Stimulated activated CD8-positive, alpha-beta memory T cell treated with anti-CD3 and anti-CD28 coated beads, Interleukin-7, amount 100 ng/mL, for 48 hours (primary cell): ENCODE results near the gene CCDC158.
"Not testable (repeated sequence)": the region's sequence is repeated elsewhere in the genome, so short reads cannot be mapped to it uniquely, and the experiment has no call there.

ENCODE experiments used
- DNase-seq, 2 donors: peaks; one replicate each; pipeline ENCODE4 v3.0.0-alpha.2; 2020; ENCODE audit warnings: low read depth in 1 of 2; ENCODE audit errors: extremely low read depth in 1 of 2

CCDC158 gene

GRCh38 chr4:76282941-76283689 lies 137.8 kb downstream of the CCDC158 start:
- no peak for DNase-seq

GRCh38 chr4:76281594-76281993 lies 139.3 kb downstream of the CCDC158 start:
- not testable (repeated sequence) for DNase-seq

- no peak for DNase-seq
These were observed 140.2 kb downstream of the CCDC158 start for GRCh38 chr4:76280488-76281441.

- no peak for DNase-seq
These were observed 141.5 kb downstream of the CCDC158 start for GRCh38 chr4:76279462-76279861.

GRCh38 chr4:76278583-76278982 lies 142.4 kb downstream of the CCDC158 start:
- DNase-seq, result no peak

- DNase-seq, result no peak
These were observed 143.3 kb downstream of the CCDC158 start for GRCh38 chr4:76277667-76278066.

- DNase-seq, result no peak
These were observed 144.1 kb downstream of the CCDC158 start for GRCh38 chr4:76276813-76277212.

GRCh38 chr4:76275486-76276124 lies 145.3 kb downstream of the CCDC158 start:
- DNase-seq, result no peak

GRCh38 chr4:76272999-76273398 lies 147.9 kb downstream of the CCDC158 start:
- DNase-seq, result no peak

GRCh38 chr4:76272582-76272981 lies 148.4 kb downstream of the CCDC158 start:
- no peak for DNase-seq

GRCh38 chr4:76272073-76272472 lies 148.9 kb downstream of the CCDC158 start:
- DNase-seq, result no peak

- no peak for DNase-seq
These were observed 149.7 kb downstream of the CCDC158 start for GRCh38 chr4:76271248-76271647.

- DNase-seq, result no peak
These were observed 150.4 kb downstream of the CCDC158 start for GRCh38 chr4:76270244-76271175.

- no peak for DNase-seq
These were observed 153.1 kb downstream of the CCDC158 start for GRCh38 chr4:76267811-76268210.

- DNase-seq, result no peak
These were observed 154.3 kb downstream of the CCDC158 start for GRCh38 chr4:76266627-76267026.

- no peak for DNase-seq
These were observed 155.2 kb downstream of the CCDC158 start for GRCh38 chr4:76265631-76266218.
